Kidney capillary endothelial cell (primary cell): ENCODE results near the gene ATG12.
A peak's percentile ranks its signal among the peaks of the same experiment; 100 is the strongest.
"Not testable (repeated sequence)": the region's sequence is repeated elsewhere in the genome, so short reads cannot be mapped to it uniquely, and the experiment has no call there.

Experiments
- DNase-seq: peaks from one replicate; pipeline ENCODE4 v3.0.0-alpha.2; 2018; ENCODE audit warnings: low spot score

The ATG12 gene

DNA sequence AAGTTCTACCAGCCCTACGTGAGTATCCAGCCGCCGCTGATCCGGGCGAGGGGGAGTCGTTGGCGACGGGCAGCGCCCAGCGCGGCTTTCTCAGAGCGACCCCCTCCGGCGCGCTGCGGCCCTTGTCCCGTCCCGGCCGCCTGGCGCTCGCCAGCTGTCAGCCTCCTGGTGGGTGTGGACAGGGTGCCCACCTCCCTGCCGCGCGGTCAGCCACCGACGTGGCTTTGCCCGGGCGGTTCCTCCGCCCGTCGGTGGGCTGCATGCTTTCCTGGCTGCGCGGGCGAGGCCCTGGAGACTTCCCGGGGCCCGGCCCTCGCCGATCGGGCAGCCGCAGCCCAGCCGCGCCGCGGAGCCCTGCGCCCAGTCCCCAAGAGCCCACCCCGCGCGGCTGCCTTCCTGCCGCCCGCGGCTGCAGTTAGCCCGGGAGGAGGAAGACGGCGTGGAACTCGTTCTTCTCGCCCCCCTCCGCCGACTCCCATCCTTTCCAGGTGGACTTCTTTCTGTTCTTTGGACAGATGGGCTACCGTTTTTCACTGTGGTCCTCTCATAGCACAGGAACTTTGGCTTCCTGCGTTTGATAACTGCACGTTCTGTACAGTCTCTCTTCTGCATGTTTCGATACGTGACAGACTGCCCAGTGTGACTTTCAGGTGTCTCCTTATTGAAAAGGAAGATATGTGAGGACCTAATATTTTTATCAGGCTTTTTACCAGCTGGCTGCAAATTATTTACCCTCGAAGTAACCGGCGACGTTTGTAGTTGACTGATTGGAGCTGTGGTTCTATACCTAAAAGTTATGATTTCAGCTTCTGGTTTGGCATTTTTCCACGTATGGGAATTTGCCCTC, 947 bp upstream of the ATG12 start:
- DNase-seq: peak; percentile 56

DNA sequence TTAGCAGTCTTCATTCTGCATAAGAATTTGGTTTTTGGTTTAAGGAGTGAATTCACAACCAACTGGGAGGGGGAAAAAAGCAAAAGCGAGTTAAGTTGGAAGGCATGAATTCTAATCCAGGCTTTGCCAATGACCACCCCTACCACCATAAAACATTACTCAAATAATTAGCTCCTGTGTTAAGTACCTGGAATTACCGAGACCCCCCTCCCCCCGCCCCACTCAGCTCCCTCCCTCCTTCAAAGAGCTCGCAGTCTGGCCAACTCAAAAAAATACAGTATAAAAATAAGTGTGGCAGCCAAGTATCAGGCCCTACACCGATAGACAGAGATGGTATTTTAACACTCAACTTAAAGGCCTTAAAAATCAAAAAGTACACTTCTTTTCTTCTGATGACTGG, 492 bp downstream of the ATG12 start:
- no peak for DNase-seq

DNA sequence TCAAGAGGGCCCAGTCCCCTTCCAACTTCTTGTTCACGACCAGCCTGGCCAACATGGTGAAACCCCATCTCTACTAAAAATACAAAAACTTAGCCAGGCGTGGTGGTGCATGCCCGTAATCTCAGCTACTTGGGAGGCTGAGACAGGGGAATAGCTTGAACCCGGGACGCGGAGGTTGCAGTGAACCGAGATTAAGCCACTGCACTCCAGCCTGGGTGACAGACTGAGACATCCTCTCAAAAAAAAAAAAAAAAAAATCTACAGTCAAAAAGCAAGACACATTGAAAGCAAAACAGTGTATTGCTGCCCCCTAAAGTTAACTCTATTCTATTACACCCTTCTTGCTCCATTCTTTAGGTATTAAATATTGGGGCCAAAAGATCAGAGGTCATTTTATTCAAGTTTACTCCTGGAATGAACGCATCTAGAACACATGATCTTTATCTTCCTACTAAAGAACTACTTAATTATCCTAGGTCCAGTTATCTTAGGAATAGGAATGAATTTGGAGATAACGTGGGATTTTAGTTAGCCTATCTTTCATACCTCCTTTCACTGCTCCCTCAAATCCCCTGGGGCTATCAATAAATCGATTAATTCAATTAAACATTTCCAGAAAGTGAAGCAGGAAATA, 2.4 kb downstream of the ATG12 start:
- DNase-seq: peak; percentile 67

DNA sequence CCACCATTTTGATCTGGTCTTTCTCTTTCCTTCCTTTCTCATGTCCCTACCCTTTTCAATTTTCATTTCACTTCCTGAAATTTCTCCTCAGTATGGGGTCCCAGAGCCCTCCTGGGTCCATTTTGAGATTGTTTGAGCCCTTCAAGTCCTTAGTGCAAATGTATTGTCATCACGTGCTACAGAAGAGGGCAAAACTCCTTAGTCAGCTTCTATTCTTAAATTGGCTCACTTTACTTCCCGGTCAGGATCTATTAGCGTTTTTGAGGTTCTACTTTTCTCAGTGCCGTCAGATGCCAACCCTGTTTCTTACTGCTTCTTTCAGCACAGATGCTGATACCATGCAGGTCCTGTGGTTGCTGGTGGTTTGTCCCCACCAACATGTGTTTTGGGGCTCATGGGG, 5.9 kb downstream of the ATG12 start:
- no peak for DNase-seq

DNA sequence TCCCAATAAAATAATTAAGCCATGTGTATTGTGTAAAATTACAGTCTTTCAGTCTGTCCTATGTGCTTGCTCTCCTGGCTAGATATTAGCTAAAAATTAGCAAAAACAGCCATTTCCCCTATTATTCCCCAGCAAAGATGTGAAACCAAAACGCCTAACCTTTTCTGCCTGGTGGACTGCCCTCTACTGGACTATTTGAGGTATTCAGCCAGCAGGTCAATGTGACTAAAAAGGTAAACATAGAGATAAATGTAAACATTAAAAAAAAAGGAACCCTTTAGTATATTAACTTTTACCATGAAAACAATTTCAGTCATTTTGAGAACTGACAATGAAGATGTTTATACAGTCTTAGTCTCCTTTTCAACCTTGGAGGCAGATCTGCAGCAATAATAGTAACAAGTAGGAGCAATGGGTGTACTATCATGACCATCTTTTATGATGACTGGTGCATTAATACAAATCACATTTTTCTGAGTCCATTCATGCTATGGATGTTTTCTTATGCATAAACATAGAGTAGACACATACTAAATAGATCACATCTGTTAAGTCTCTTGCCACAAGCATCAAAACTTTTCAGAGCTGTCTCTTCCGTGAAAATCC, 10.1 kb downstream of the ATG12 start:
- DNase-seq: peak; percentile 30

DNA sequence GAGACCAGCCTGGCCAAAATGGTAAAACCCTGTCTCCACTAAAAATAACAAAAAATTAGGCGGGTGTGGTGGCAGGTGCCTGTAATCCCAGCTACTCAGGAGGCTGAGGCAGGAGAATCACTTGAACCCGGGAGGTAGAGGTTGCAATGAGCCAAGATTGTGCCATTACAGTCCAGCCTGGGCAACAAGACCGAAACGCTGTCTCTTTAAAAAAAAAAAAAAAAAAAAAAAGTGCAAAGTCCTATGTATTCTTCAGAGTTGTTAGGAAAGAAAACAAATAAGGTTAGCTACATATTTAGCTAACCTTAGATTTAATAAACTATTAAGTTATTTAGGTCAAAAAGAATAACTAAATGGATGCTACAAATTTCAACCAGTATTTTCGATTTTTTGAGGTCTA, 11.5 kb downstream of the ATG12 start:
- DNase-seq: no peak

DNA sequence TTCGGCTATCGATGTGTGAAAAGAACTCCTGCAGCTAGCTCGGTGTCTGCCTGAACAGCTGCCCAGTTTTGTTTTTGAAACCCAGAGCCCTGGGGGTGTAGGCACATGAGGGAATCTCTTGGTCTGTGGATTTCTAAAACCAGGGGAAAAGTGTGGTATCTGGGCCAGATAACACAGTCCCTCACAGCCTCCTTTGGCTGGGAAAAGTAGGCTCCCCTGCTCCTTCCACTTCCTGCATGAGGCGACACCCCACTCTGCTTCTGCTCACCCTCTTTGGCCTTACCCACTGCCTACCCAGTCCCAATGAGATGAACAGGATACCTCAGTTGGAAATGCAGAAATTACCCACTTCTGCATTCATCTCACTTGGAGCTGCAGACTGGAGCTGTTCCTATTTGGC, 15.4 kb downstream of the ATG12 start:
- DNase-seq: no peak

DNA sequence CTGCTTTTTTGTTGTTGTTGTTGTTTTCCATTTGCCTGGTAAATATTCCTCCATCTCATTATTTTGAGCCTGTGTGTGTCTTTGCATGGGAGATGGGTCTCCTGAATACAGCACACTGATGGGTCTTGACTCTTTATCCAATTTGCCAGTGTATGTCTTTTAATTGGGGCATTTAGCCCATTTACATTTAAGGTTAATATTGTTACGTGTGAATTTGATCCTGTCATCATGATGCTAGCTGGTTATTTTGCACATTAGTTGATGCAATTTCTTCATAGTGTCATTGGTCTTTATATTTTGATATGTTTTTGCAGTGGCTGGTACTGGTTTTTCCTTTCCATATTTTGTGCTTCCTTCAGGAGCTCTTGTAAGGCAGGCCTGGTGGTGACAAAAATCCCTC, 16.4 kb downstream of the ATG12 start:
- DNase-seq: not testable (repeated sequence)

DNA sequence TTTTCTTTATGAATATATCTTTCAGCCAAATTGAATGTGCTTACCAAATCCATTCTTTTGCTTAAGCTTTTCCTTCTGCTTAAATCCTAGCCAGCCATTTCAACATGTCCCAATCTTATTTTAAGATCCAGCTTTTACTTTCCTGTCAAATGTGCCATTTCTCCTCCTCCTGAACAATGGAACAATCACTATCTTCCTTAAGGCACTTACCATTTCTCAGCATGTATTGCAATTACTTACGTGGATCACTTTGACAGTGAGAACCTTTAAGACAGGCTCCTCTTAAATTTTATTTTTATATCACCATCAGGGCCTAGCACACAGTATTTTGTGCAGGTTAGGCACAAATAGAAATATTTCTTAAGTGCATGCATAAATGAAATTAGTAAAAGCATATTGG, 20.5 kb downstream of the ATG12 start:
- DNase-seq: no peak

DNA sequence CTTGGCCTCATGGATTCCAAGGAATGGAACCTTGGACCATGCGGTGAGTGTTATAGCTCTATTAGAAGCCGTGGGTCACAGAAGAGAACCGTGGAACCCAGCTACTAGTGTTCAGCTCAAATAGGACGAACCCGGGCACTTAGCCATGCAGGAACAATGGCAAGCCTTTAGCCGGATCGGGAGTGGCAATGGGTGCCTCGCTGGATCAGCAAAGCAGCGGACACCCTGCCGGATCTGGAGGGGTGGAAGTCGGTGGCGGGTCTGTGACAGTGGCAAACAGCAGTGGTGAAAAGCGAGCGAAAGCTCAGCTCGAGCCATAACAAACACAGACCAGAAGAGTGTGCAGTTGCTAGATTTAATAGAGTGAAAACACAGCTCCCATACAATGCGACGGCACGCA, 22.5 kb downstream of the ATG12 start:
- DNase-seq: no peak

DNA sequence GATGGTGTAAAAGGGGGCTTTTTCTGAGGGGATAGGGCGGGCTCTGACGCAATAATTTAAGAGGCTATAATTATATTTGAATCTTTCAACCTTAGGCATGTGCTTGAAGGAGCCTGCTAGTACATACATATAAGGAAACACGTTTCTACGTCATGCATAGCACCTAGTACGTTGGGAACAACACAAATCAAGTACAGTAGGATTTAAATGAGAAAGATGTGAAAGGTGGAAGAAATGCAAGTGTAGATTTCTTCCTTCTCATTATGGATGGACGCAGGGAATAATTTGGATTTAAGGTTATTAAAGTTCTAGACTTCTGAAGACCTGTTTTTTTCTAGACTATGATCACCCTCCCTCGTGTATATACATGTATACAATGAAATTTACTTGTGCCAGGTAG, 24.0 kb downstream of the ATG12 start:
- DNase-seq: no peak

DNA sequence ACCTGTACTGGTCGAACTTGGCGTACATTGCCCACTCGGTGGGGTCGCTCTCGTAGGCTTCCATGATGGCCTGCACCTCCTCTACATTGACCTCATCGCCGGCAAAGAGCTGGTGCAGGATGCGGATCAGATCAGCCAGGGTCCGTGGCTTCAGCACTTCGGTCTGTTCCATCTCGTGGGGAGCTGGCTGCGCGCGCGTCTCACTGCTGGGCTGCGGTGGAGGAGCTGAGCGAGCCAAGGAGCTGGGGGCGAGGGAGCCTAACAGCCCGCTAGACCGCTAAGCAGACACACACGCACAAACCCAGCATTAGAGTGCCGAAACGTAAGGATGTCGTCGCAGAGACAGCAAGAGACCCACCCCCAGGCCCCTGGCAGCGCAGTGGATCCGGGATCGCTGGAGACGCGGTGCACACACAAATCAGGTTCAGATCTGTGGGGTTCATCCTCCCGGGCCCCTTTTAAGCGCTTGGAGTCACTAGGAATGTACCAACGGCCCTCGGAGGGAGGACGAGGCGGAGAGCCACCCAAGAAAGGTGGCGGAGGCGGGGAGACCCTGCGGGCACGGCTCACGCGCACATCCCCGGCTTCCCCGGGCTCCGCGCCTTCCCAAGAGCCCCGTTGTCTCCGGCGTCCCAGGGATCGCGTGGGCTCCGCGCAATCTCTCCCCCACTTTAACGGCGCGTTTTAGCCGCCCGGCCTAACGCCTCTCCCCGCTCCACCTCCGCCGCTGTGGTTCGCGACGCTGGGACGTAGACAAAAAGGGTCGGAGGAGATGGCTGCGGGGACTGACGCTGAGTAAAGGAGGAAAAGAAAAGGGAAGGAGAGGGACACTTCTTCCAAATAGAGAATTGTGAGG, 24.9 kb downstream of the ATG12 start, which contains the start of gene CDO1:
CDO1 (minus strand) TSS at position 434 of the 856 bp plus-strand sequence; CDS start at position 172, 262 bp downstream.
- DNase-seq: no peak

DNA sequence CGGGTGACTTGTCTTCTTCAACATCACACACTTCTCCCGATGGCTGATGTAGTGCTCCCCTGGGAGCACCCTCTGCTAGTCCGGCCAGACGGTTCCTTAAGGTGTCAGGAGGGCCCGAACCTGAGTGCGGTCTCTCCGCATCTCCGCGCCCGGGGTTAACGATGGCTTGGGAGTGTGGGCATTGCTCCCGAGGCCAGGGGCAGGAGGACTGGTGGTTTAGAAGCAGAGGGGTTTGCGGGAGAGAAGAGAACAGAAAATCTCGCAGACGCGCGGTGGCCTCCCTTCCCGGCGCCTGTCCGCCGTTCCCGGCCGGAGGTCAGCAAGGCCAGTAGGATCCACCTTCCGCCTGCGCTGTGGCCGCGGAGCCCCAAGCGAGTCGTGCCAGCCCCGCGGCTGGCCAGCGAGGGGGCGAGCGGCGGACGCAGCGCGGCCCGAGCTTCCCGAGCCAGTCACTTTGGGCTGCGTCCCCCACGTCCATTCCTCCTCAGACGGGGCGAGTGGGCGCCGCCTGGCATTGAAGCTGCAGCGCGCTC, 25.6 kb downstream of the ATG12 start:
- no peak for DNase-seq

DNA sequence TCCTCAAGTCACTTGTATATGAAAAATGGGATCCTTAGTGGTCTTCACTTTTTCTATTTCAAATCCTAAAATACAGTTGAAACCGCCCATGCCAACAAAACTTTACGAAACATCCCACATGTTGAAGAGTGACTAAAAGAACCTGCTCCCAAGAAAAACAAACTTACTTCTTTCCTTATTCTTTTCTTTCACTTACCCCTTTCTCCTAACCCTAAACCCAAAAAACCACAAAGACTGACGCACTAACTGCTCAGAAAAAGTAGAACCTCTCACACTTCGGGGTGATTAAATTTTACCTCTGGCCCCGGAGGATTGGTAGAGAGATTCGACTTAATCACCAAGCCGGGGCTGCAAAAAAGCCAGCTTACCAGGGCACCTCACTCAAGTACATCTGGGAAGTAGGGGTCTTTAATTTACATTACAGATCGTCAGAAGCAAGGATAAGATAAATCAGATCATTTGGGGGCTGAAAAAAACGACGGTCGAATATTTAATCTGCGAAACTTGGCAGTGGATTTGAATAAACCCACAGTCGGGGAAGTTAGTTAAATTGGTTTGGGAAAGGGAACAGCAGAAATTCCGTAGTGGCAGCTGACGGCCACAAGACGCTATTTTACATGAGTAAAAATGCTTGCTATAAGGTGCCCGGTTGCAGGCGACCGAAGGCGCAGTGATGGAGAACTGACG, 26.2 kb downstream of the ATG12 start:
- DNase-seq: no peak

DNA sequence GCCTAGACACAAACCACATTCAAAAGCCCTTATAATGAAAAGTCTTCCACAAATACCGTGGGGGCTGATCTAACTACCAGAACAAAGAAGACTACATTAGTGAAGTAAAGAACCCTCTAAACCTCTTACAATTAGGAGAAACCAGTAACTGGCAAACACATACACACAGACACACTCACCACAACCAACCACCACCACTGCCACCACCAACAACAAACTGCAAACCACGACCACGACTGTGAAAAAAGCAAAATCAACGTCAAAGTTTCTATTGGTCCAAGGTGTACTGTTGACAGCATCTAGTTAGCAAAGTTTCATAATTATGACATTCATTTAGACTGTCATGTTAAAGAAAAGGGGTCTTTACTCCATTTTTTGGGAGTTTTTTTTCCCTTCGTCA, 27.6 kb downstream of the ATG12 start:
- DNase-seq: no peak

DNA sequence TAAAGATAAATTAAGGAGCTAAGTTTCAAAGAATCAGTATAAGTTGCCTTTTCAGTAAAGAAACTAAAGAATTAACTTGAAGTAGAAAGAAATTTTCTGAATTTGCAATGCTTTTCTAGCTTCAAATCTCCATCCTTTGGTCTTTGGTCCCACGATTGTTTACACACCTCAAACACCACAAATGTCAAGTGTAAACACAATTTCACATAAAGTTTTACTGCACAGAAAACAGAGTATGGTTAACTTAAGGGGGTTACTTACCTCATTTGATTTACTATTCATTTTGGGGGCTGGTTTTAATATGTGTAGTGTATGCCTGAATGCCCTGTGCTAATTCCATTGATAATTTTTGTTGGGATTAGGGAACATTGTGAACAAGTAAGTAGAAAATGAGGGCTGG, 29.0 kb downstream of the ATG12 start:
- DNase-seq: no peak

DNA sequence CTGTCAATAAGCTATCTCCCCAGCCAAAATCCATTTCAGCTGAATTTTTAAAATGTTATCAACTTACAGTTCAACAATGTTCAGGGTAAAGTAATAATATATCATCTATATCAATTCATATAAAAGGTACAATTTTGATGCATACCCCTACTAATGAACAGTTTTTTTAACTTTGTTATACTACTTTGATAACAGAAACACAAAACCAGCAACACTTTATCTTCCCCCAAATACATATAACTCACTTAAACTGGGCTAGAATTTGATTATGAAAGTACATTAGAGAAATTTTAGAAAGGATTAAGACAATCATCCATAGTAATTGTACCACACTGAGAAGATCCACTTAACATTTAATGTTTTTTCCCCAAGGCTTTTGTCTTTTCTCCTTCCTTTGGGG, 30.0 kb downstream of the ATG12 start:
- DNase-seq: no peak

DNA sequence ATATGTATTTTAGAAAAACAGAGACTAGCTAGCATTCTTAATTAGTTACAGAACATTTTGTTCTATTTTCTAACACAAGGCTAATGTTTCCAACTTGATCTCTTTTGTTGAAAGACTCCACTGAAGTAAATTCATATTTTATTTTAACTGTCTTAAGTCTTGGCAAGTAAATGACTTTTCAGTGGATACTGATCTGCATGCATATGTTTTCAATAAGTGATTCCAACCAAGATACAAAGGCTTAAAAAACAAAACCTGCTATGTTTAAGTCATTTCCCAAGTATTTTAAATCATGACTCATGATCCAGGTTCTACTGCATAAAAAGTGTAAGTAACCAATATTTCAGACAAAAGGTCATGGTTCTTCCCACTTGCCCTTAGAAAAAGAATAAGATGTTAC, 30.6 kb downstream of the ATG12 start:
- no peak for DNase-seq

DNA sequence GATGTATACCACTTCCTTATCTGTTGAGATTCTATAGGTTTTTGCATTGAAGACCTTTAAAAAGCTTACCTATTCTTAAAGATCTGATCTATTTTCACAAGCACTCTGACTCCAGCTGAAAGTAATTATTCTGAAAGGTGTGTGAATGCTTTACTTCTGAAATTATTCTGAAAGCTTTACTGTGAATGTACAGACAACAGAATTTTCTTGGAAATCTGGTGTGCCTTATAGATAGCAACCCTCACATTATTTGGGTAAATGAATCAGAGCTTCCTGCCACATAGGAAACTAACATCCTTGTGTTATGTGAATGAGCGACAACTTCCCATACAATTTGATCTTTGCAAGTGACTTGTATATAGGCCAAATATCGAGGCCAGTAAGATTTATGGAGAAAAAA, 31.4 kb downstream of the ATG12 start:
- DNase-seq: no peak

DNA sequence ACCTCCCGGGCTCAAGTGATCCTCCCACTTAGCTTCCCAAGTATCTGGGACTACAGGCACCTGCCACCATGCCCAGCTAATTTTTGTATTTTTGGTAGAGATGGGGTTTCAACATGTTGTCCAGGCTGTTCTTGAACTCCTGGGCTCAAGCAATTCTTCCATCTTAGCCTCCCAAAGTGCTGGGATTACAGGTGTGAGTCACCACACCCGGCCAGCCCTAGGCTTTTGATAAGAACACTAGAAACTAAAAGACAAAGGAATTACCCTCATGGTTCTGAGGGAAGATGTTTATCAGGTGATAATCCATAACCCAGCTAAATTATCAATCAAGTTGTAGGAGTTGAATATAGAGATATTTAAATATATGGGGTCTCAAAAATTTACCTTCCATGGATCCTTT, 33.3 kb downstream of the ATG12 start:
- not testable (repeated sequence) for DNase-seq

DNA sequence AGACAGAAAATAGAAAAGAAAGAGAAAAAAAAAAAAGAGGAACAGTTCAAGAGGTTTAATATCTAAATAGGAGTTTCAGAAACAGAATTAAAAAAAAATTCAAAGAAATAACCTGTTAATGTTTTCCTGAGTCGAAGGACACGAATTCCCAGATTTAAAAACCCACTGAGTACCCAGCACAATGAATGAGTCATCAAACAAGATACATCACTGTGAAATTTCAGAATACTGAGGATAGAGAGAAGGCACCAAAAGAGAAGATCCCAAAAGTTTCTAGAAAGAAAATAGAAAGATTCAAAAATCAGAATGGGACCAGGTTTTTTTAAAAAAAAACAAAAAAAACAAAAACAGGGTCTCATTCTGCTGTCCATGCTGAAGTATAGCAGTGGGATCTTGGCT, 33.7 kb downstream of the ATG12 start:
- no peak for DNase-seq
